HepG2 (cell line): ENCODE measurements around the gene SLC9A1. TPM values are rescaled to one million over a fixed set of nuclear protein-coding genes. Genes with fewer than 3 reads are reported as not detected.

ENCODE experiments used
- BHLHE40 ChIP-seq: IDR thresholded peaks from 2 replicates; pipeline ENCODE4 v1.6.1; 2011; ENCODE audit warnings: low read length, improper control_type of control experiment
- CENPX ChIP-seq: sonication (generic); formaldehyde crosslinking; IDR thresholded peaks from 2 replicates; pipeline ENCODE4 v1.9.0; 2021; ENCODE audit warnings: mild to moderate bottlenecking, missing genetic modification reagents, moderate library complexity
- HIVEP1 ChIP-seq: sonication (generic); formaldehyde crosslinking; IDR thresholded peaks from 2 replicates; pipeline ENCODE4 v1.4.0; 2020; ENCODE audit warnings: mild to moderate bottlenecking, missing genetic modification reagents
- MAF1 ChIP-seq: sonication (generic); formaldehyde crosslinking; IDR thresholded peaks from 2 replicates; pipeline ENCODE4 v1.5.0; 2020; ENCODE audit warnings: missing genetic modification reagents, borderline replicate concordance
- NFIB ChIP-seq: sonication (generic); formaldehyde crosslinking; IDR thresholded peaks from 2 replicates; pipeline ENCODE4 v1.9.0; 2021; ENCODE audit warnings: missing genetic modification reagents, mild to moderate bottlenecking, borderline replicate concordance
- NR2F6 ChIP-seq, 2 experiments: IDR thresholded peaks; 2 replicates each; pipeline ENCODE4 v1.6.1; 2016; ENCODE audit warnings: antibody characterized with exemption in 1 of 2, mild to moderate bottlenecking in 1 of 2
- RARA ChIP-seq: IDR thresholded peaks from 2 replicates; pipeline ENCODE4 v1.6.1; 2016; ENCODE audit warnings: missing genetic modification reagents, missing compliant biosample characterization
- SIX1 ChIP-seq: sonication (generic); formaldehyde crosslinking; IDR thresholded peaks from 2 replicates; pipeline ENCODE4 v1.4.0; 2020; ENCODE audit warnings: missing genetic modification reagents, borderline replicate concordance
- SMARCC2 ChIP-seq: fragments of 450-650 bp; IDR thresholded peaks from 2 replicates; pipeline ENCODE4 v1.6.1; 2017; ENCODE audit warnings: antibody characterized with exemption, mild to moderate bottlenecking
- TCF7L2 ChIP-seq: IDR thresholded peaks from 2 replicates; pipeline ENCODE4 v1.6.1; 2011; ENCODE audit warnings: mild to moderate bottlenecking, low read depth, low read length, moderate library complexity
- ZNF383 ChIP-seq: sonication (generic); formaldehyde crosslinking; IDR thresholded peaks from 2 replicates; pipeline ENCODE4 v1.4.0; 2020; ENCODE audit warnings: missing genetic modification reagents, mild to moderate bottlenecking, borderline replicate concordance
- ZNF432 ChIP-seq: sonication (generic); formaldehyde crosslinking; IDR thresholded peaks from 2 replicates; pipeline ENCODE4 v1.5.0; 2020; ENCODE audit warnings: missing genetic modification reagents, mild to moderate bottlenecking, borderline replicate concordance
- ZNF564 ChIP-seq: sonication (generic); formaldehyde crosslinking; IDR thresholded peaks from 2 replicates; pipeline ENCODE4 v1.8.1; 2023; ENCODE audit warnings: mild to moderate bottlenecking, missing genetic modification reagents
- ZNF589 ChIP-seq: sonication (generic); formaldehyde crosslinking; conservative IDR thresholded peaks from 2 replicates; pipeline ENCODE4 v1.8.0; 2022; ENCODE audit warnings: mild to moderate bottlenecking, moderate library complexity, missing genetic modification reagents
- ZNF629 ChIP-seq: sonication (generic); formaldehyde crosslinking; conservative IDR thresholded peaks from 2 replicates; pipeline ENCODE4 v1.5.0; 2020; ENCODE audit warnings: missing genetic modification reagents
- ZNF660 ChIP-seq: sonication (generic); formaldehyde crosslinking; IDR thresholded peaks from 2 replicates; pipeline ENCODE4 v1.5.1; 2020; ENCODE audit warnings: mild to moderate bottlenecking, low read depth, missing genetic modification reagents, borderline replicate concordance
- ZNF7 ChIP-seq: IDR thresholded peaks from 2 replicates; pipeline ENCODE4 v1.6.1; 2016; ENCODE audit warnings: missing biosample characterization, missing genetic modification reagents
- ZNF839 ChIP-seq: sonication (generic); formaldehyde crosslinking; IDR thresholded peaks from 2 replicates; pipeline ENCODE4 v1.4.0; 2020; ENCODE audit warnings: missing genetic modification reagents, mild to moderate bottlenecking, borderline replicate concordance
- polyA plus RNA-seq, 8 experiments: library from polyadenylated mRNA; depleted of rRNA in 3 of 8; stranded (reverse) in 7 of 8; unstranded in 1 of 8; fragments of >200 nt; fragmentation: Illumina TruSeq in 4 of 8; extraction: Trizol in 4 of 8; gene quantifications; 2 replicates each; pipeline versions ENCODE4 v1.2.1 to v1.2.3, GENCODE V29; 2011 to 2016; ENCODE audit warnings: low read depth in 4 of 8, missing spikeins in 1 of 8, mixed read lengths in 1 of 8; ENCODE audit not compliant: insufficient read depth in 1 of 8
- total RNA-seq, 5 experiments: library from RNA; depleted of rRNA; stranded (reverse); fragments of >200 nt; fragmentation: Illumina TruSeq; extraction: Trizol; gene quantifications; 2 replicates each; pipeline ENCODE4 v1.2.3, GENCODE V29; 2016; ENCODE audit warnings: low read depth in 1 of 5
- TF ChIP-seq, protein P1 (sequence below), 2 experiments: fragments of 450-650 bp in 1 of 2; sonication (generic) in 1 of 2; formaldehyde crosslinking in 1 of 2; IDR thresholded peaks; 2 replicates each; pipeline versions ENCODE4 v1.6.1 to v1.8.0; 2016 to 2022; ENCODE audit warnings: antibody characterized with exemption in 1 of 2, mild to moderate bottlenecking in 1 of 2, missing genetic modification reagents in 1 of 2
- TF ChIP-seq, protein P2 (sequence below): sonication (generic); formaldehyde crosslinking; IDR thresholded peaks from 2 replicates; pipeline ENCODE4 v1.5.0; 2020; ENCODE audit warnings: missing genetic modification reagents

SLC9A1 gene
- total and polyA plus RNA-seq, 2 of the 13 experiments (the other 11 are each of a cell fraction or from before 2014, with no cell fraction given): 1.4 to 2.9 TPM

DNA sequence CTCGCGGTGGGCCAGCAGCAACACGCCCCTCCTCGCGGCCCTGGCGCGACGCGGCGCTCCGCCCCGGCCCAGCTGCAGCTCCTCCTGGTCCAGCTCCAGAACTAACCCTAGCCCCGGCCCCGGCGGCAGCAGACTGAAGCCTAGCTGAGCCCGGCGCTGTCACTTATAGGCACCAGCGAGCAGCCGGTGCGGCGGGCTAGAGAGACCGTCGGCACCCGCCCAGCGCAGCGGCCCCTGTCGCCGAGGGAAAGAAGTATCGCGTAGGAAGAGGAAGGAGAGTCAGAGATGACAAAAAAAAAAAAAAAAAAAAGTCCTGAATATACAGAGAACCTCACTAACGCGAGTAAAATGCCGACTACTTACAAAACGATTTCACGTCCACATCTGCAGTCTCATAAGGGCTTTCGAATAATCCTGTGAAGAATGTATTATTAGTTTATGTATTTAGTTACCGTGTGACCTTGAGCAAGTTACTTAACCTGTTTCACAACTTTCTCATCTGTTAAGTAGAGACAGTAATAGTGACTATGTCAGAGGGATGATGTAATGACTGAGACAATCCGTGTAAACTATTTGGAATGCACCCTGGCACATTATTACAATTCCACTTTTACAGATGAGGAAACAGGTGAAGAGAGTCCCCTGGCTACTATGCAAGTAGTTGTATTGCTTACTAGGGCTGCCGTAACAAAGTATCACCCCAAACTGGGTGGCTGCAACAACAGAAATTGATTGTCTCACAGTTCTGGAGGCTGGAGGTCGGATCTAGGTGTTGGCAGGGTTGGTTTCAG is at the start of gene SLC9A1 (continued):
- TF ChIP-seq, protein P1, sequence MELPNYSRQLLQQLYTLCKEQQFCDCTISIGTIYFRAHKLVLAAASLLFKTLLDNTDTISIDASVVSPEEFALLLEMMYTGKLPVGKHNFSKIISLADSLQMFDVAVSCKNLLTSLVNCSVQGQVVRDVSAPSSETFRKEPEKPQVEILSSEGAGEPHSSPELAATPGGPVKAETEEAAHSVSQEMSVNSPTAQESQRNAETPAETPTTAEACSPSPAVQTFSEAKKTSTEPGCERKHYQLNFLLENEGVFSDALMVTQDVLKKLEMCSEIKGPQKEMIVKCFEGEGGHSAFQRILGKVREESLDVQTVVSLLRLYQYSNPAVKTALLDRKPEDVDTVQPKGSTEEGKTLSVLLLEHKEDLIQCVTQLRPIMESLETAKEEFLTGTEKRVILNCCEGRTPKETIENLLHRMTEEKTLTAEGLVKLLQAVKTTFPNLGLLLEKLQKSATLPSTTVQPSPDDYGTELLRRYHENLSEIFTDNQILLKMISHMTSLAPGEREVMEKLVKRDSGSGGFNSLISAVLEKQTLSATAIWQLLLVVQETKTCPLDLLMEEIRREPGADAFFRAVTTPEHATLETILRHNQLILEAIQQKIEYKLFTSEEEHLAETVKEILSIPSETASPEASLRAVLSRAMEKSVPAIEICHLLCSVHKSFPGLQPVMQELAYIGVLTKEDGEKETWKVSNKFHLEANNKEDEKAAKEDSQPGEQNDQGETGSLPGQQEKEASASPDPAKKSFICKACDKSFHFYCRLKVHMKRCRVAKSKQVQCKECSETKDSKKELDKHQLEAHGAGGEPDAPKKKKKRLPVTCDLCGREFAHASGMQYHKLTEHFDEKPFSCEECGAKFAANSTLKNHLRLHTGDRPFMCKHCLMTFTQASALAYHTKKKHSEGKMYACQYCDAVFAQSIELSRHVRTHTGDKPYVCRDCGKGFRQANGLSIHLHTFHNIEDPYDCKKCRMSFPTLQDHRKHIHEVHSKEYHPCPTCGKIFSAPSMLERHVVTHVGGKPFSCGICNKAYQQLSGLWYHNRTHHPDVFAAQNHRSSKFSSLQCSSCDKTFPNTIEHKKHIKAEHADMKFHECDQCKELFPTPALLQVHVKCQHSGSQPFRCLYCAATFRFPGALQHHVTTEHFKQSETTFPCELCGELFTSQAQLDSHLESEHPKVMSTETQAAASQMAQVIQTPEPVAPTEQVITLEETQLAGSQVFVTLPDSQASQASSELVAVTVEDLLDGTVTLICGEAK (IDR thresholded peaks at IDR 0.05): no peak
- TF ChIP-seq, protein P1 (CRISPR knock-in tag; IDR thresholded peaks at IDR 0.05): peak; percentile 78; the same call in 1 of the 2 replicates
- TF ChIP-seq SMARCC2 (0 out of 2 replicates have a peak, but pooled peaks have one; percentile 16), ZNF7 (CRISPR knock-in tag) (peak; percentile 45; the same call in 1 of the 2 replicates), ZNF383 (CRISPR knock-in tag) (no peak), MAF1 (CRISPR knock-in tag) (peak; percentile 85; the same call in 1 of the 2 replicates), RARA (0 out of 2 replicates have a peak, but pooled peaks have one; percentile 5), ZNF660 (CRISPR knock-in tag) (no peak), SIX1 (CRISPR knock-in tag) (peak; percentile 60; the same call in 1 of the 2 replicates), NR2F6 (IDR thresholded peaks at IDR 0.05) (0 out of 2 replicates have a peak, but pooled peaks have one; percentile 43), NR2F6 (CRISPR knock-in tag; IDR thresholded peaks at IDR 0.05) (no peak; the same call in 1 of the 2 replicates), ZNF564 (CRISPR knock-in tag) (peak; percentile 96), ZNF629 (peak; percentile 53; the same call in 1 of the 2 replicates), ZNF432 (CRISPR knock-in tag) (no peak), BHLHE40 (no peak), NFIB (CRISPR knock-in tag) (no peak), ZNF589 (CRISPR knock-in tag) (peak; percentile 82; the same call in 1 of the 2 replicates), HIVEP1 (CRISPR knock-in tag) (peak; percentile 79; the same call in 1 of the 2 replicates), TCF7L2 (no peak), ZNF839 (CRISPR knock-in tag) (no peak), CENPX (no peak)
- TF ChIP-seq, protein P2, sequence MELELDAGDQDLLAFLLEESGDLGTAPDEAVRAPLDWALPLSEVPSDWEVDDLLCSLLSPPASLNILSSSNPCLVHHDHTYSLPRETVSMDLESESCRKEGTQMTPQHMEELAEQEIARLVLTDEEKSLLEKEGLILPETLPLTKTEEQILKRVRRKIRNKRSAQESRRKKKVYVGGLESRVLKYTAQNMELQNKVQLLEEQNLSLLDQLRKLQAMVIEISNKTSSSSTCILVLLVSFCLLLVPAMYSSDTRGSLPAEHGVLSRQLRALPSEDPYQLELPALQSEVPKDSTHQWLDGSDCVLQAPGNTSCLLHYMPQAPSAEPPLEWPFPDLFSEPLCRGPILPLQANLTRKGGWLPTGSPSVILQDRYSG (CRISPR knock-in tag): peak; percentile 89
